HS-27A (cell line): ENCODE results near the gene ARF3.

ENCODE experiments used
- DNase-seq: peaks from one replicate; pipeline ENCODE4 v3.0.0-alpha.2; 2012; ENCODE audit warnings: low read depth, missing footprints

ARF3 gene

DNA sequence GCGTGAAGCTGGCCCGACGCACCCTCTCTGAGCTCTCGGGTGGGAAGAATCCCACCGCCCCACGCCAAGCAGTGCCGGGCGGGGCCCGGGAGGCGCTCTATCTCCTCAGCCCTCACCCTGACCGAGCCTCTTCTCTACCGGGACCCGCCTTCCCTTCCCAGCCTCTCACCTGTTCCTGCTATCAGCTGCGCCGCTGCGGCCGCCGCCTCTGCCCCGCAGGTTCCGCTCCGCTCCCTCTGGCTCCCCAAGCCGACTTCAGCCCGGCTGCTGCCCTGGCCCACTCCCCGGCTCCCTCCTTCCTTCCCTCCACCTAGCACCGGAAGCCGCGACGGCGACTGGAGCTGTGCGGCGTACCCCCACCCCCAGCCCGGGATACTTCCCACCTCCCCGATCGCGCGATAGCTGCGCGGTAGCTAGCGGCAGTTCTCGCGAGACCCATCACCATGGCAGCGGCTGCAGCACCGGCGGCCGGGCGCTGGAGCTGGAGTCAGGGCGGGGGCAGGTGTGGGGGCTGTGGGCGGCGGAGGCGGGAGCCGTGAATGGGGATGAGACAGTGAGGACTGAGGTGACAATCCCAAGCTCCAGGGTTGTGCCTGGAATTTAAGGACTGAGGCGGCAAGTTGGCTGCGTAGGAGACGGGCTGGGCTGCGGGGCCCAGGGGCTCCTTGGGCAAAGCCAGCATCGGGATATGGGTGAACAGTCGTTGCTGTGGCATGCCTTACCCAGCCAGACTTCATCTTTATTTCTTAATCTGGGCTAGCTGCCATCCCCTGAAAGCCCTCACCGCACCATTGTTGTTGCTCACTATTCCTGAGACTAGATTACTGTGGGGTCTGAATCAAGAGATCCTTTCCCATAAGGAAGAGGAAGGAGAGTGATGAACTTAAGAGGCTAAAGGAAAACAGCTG, at the start of gene ARF3:
TSS of gene ARF3 (minus strand) at position 347 of the 908 bp plus-strand sequence. CDS start 16,392 bp downstream, outside the sequence.
- DNase-seq: peak; percentile 62

GRCh38 chr12:49000346-49000745, 43.1 kb upstream of the ARF3 start:
- DNase-seq: no peak

DNA sequence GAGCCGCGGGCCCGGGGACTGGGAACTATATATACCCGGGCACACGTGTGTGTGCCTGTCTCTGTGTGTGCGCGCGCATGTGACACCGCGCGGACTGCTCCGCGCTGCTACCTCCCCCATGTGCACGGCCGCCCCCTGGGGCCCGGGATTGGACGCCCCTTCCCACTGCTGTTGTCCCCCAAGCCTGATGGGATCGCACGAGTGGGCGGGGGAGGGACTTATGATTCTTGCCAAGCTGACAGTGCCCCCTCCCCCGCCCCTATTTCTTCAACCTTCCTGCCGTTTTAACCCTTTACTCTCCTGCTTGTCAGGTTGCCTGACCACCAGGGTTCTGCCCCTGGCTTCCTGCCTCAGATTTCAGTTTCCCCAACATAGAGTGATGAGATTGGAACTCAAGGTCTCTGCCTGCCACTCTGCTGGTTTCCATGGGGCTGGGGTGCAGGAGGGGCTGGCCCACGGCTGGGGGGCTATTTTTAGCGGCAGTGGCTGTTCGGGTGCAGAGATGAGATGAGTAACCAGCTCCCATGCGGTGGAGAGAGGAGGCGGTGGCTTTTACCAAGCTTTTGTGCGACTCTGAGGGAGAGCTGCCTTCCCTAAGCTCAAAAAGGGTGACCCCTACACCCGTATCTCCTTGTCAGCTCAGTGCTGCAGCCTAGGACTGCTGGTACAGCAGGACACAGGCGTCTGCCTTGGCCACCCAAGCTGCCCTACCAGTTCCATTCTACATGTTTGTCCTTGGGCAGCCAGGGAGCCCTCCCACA, 42.3 kb upstream of the ARF3 start, which contains the start of gene DDN:
TSS of gene DDN (minus strand) at position 5 of the 761 bp plus-strand sequence. CDS start 88 bp downstream, outside the sequence.
- DNase-seq: no peak

- no peak for DNase-seq
Observed at GRCh38 chr12:48998497-48999353, 41.4 kb upstream of the ARF3 start.

DNA sequence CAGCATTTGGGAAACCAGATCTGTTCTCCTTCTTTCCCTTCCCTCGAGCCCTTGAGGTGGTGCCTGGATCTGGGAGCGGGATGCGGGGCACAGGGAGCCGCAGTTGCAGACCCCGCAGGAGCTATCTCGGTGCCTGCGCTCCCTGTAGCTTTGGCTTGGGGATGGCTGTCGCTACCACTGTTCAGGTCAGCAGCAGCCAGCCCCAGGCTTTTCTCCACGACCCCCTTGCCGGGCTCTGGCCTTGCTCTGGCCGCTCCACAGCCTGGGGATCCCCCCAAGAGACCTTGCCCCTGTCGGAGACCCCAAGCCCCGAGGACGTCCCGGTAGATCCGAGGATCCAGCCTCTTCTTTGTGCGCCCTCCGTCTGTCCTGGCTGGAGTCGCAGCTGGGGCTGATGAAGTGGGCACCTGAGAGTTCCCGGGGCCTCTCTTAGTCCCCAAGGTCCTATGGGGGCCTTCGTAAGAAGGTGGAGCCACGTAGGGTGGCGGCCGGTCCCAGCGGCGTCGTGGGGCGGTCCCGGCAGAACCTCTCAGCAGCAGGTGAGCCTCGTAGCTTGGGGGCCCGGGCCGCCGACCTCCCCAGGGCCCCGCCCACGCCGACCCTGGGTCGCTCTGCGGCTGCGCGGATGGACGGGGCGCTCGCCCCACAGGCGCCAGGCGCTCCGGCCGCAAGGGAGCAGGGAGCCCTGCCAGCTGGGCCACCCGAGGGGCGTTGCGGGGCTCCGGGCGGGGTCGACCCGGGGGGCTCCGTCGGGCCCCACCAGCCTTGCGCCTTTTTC, 40.6 kb upstream of the ARF3 start:
- no peak for DNase-seq

- no peak for DNase-seq
Observed at GRCh38 chr12:48996794-48997718, 39.8 kb upstream of the ARF3 start.

DNA sequence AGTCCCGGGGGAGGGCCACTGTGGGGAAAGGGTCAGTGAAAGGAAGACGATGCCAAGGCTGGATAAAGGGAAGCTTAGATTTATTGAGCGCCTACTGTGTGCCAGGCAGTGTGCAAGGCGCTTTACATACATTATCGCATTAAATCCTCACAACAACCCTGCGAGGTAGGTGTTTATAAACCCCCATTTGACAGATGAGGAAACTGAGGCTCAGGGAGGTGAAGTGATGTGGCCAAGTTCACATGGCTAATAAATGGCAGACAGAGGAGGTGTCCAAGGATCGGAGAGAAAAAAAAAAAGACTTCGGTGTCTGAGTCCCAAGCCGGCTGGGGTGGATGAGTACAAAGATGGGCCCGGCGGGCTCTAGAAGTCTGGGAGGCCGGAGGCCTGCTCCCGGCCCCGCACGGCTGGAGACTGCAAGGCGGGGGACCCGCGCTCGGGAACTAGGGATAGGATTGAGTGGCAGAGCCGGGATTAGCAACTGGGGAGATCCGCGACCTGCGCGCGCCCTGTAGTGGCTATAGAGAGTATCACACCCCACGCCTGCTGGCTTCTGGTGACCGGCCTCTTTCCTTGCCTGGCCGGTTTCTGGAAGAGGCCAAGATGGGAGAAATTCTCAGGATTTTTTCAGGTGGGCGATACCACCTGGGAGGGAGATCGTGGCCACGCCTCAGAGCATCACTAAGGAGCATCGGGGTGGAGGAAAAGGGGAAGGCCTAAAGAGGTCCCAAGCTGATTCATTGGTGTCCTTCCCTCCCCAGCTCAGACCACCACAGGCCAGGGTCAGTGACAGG, 38.0 kb upstream of the ARF3 start:
- DNase-seq: no peak

DNA sequence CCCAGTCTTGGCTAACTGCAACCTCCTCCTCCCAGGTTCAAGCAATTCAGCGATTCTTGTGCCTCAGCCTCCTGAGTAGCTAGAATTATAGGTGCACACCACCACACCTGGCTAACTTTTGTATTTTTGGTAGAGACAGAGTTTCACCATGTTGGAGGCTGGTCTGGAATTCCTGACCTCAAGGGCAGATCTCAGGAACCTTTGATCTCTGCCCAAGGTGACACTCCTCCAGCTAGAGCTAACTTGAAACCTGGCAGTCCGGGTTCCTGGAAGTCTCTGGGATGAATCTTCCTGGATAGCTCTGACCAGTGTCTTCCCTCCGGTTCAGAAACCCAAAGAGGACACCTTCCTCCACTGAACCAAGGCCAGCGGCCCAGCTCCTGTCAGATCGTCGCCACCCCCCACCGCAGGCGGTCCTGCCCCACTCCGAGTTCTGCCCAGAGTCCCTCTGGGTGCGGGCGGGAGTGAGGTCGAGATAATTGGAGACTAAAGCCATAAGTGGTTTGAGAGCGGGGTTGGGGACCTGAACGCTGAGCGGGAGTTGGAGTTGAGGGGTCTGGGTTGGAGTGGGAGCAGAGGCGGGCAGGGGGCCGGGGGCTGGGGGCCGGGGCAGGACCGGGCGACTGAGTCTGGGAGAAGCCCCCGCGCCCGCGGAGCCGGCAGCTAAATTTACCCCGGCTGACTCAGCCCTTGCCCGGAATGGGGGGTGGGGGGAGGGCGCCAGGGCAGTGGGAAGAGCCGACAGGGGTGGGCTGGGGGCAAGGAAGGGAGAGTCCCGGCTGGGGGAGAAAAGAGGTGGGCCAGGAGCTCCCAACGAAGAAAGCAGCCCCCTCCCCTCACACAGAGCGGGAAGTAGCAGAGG, 37.2 kb upstream of the ARF3 start:
- no peak for DNase-seq

GRCh38 chr12:48993787-48994186, 36.5 kb upstream of the ARF3 start:
- no peak for DNase-seq

DNA sequence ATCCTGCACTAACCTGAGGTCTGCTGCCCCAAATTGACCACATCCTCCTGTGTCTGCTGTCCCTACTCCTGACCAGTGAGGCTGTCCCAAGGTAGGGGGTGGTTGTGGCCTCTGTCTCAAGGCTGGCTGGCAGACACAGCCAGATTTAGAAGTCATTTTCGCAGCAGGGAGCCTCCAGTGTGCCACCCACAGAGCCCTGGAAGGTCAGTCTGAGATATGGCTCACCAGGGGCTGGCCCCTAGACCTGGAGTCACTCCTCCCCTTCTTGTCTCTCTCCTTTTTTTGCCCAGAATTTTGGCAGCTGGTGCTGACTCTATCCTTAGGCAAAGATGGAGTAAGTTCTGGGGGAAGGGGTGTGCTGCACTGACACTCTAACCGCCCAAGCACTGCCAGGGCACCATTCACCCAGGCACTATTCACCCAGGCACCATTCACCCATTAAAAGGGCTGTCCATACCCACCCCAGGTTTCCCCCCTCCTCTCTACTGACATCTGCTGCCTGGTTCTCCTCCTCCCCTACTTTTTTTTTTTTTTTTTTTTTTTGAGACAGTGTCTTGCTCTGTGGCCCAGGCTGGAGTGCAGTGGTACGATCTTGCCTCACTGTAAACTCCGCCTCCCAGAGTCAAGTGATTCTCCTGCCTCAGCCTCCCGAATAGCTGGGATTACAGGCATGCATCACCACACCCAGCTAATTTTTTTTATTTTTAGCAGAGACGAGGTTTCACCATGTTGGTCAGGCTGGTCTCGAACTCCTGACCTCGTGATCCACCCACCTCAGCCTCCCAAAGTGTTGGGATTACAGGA, 34.2 kb upstream of the ARF3 start:
- no peak for DNase-seq

DNA sequence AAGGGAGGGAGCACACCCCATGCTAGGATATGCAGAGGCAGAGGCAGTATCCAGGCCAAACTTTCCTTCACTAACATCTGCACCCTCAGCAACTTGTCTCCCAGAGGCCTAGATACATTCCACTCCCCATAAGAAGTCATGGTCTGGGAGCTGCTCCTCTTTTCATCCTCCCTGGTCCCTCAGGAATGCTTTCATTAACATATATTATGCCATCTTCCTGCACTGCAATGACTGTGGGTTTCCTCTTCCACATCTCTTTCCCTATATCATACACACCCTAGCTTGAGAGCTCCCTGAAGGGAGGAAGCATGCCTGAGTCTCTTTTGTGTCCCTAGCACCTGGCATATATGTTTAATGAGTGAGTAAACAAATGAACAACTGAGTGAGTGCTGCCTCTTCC, 33.3 kb upstream of the ARF3 start:
- DNase-seq: no peak

GRCh38 chr12:48988030-48988649, 30.9 kb upstream of the ARF3 start:
- no peak for DNase-seq

DNA sequence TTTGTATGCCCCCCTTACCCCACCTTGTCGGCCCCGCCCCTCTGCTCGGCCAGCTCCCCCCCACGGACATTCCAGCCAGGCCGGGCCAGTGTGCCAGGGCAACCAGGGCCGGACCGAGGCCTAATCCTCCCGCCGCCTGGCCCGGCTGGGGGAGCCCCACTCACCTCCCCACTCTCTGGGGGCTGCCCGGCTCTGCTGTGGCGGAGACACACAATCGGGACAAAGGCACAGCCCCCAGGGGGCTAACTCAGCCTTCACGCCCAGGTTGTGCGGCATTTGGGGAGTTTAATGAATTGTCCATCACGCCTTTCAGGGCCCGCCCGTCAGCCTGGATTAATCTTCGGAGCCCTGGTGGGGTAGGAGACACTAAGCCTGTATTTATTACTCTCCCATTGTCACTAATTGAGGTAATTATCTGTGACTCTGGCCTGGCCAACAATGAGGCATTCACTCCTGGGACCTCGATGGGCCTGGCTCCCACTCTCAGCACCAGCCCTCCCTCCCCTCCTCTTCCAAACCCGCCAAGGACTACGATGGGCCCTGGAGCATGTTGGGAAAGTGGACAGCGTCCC, 29.5 kb upstream of the ARF3 start:
- no peak for DNase-seq

DNA sequence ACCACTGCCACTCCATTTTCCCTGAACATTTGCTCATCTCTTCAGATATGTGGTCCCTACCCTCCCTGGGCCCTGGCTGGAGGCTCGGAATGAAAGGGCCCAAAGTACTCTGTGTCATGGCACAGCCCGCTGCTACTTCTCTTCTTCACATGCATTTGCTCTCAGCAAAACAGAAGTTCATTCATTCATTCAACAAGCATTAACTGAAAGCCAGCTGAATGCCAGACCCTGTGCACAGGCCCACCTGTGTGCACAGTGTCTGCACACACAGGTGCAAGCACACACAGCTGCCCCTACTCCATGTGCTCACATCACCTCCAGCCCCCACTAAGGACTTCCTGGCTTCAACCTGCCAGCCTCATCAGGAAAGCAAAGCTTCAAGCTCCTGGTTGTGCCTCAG, 28.6 kb upstream of the ARF3 start:
- no peak for DNase-seq

- no peak for DNase-seq
Observed at GRCh38 chr12:48985475-48985897, 28.2 kb upstream of the ARF3 start.

GRCh38 chr12:48982397-48983080, 25.3 kb upstream of the ARF3 start:
- DNase-seq: no peak
